HepG2 (cell line): ENCODE measurements around the gene CCDC57. TPM values are rescaled to one million over a fixed set of nuclear protein-coding genes. Genes with fewer than 3 reads are reported as not detected.

Source experiments
- ELF4 ChIP-seq: sonication (generic); formaldehyde crosslinking; IDR thresholded peaks from 2 replicates; pipeline ENCODE4 v1.5.0; 2020; ENCODE audit warnings: missing genetic modification reagents, mild to moderate bottlenecking, moderate library complexity, borderline replicate concordance
- ETV5 ChIP-seq: IDR thresholded peaks from 2 replicates; pipeline ENCODE4 v1.6.1; 2018; ENCODE audit warnings: missing biosample characterization, missing genetic modification reagents, inconsistent platforms, borderline replicate concordance
- KAT7 ChIP-seq: IDR thresholded peaks from 2 replicates; pipeline ENCODE4 v1.6.1; 2018; ENCODE audit warnings: borderline replicate concordance, missing compliant biosample characterization
- KDM2A ChIP-seq: sonication (generic); formaldehyde crosslinking; IDR thresholded peaks from 2 replicates; pipeline ENCODE4 v1.4.0; 2020; ENCODE audit warnings: low read depth, missing genetic modification reagents, borderline replicate concordance
- SP1 ChIP-seq, 2 experiments: fragments of 450-650 bp in 1 of 2; sonication (generic) in 1 of 2; formaldehyde crosslinking in 1 of 2; IDR thresholded peaks; 2 replicates each; pipeline versions ENCODE4 v1.4.0 to v1.6.1; 2016 to 2020; ENCODE audit warnings: missing genetic modification reagents in 1 of 2
- TOPORS ChIP-seq: sonication (generic); formaldehyde crosslinking; IDR thresholded peaks from 2 replicates; pipeline ENCODE4 v1.8.0; 2023; ENCODE audit warnings: mild to moderate bottlenecking, missing genetic modification reagents
- ZNF292 ChIP-seq: sonication (generic); formaldehyde crosslinking; IDR thresholded peaks from 2 replicates; pipeline ENCODE4 v1.8.1; 2022; ENCODE audit warnings: mild to moderate bottlenecking, low read depth, missing genetic modification reagents, borderline replicate concordance
- ZNF296 ChIP-seq: sonication (generic); formaldehyde crosslinking; conservative IDR thresholded peaks from 2 replicates; pipeline ENCODE4 v1.5.0; 2020; ENCODE audit warnings: mild to moderate bottlenecking, missing genetic modification reagents
- ZNF350 ChIP-seq: sonication (generic); formaldehyde crosslinking; IDR thresholded peaks from 2 replicates; pipeline ENCODE4 v1.4.0; 2020; ENCODE audit warnings: mild to moderate bottlenecking, low read depth, missing genetic modification reagents, borderline replicate concordance
- polyA plus RNA-seq, 8 experiments: library from polyadenylated mRNA; depleted of rRNA in 3 of 8; stranded (reverse) in 7 of 8; unstranded in 1 of 8; fragments of >200 nt; fragmentation: Illumina TruSeq in 4 of 8; extraction: Trizol in 4 of 8; gene quantifications; 2 replicates each; pipeline versions ENCODE4 v1.2.1 to v1.2.3, GENCODE V29; 2011 to 2016; ENCODE audit warnings: low read depth in 4 of 8, missing spikeins in 1 of 8, mixed read lengths in 1 of 8; ENCODE audit not compliant: insufficient read depth in 1 of 8
- total RNA-seq, 5 experiments: library from RNA; depleted of rRNA; stranded (reverse); fragments of >200 nt; fragmentation: Illumina TruSeq; extraction: Trizol; gene quantifications; 2 replicates each; pipeline ENCODE4 v1.2.3, GENCODE V29; 2016; ENCODE audit warnings: low read depth in 1 of 5
- TF ChIP-seq, protein P1 (sequence below): sonication (generic); formaldehyde crosslinking; IDR thresholded peaks from 2 replicates; pipeline ENCODE4 v1.9.0; 2021; ENCODE audit warnings: mild to moderate bottlenecking, missing genetic modification reagents
- TF ChIP-seq, protein P2 (sequence below): IDR thresholded peaks from 2 replicates; pipeline ENCODE4 v1.6.1; 2016; ENCODE audit warnings: mild to moderate bottlenecking, missing biosample characterization, missing genetic modification reagents
- TF ChIP-seq, protein P3 (sequence below): sonication (generic); formaldehyde crosslinking; IDR thresholded peaks from 2 replicates; pipeline ENCODE4 v1.4.0; 2020; ENCODE audit warnings: missing genetic modification reagents
- TF ChIP-seq, protein P4 (sequence below): sonication (generic); formaldehyde crosslinking; IDR thresholded peaks from 2 replicates; pipeline ENCODE4 v1.5.1; 2020; ENCODE audit warnings: mild to moderate bottlenecking, missing genetic modification reagents, moderate library complexity

The CCDC57 gene
- total and polyA plus RNA-seq, 2 of the 13 experiments (the other 11 are each of a cell fraction or from before 2014, with no cell fraction given), result 59.3 to 59.9 TPM

DNA sequence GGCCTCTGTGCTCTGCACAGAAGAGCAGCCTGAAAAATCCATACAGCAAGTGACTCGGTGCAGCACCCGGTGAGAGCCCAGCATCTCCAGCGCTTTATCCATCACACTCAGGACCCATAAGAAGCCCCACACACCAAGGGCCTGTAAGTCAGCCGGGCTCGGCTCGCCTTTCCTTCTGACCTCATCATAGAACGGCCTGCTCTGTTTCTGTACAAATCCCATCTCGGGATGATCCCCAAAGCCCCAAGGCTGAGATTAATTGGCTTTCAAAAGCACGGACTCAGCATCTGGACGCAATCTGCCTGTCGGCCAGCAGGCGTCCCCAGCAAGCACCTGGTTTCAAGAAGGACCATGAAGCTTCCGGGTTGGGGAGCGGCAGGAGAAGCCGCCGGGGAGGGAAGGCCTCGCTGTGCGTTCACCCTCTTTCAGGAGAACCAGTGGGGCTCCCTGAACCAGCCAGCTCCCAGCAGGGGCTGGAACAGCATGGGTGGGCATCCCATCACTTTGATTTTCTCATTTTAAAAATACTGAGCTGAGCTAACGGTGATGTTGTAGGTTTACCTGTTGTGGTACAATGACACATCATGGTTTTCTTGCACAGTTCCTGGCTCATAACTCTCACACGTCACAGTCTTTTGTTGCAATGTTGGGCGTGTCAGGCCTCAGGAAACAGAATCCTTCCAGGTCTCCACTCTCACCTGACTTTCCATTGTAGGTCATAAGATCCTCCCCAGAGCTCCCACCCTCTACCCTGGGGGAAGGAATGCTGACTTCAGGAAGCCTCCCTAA, 6.7 kb downstream of the CCDC57 start (continued):
- TF ChIP-seq, protein P1, sequence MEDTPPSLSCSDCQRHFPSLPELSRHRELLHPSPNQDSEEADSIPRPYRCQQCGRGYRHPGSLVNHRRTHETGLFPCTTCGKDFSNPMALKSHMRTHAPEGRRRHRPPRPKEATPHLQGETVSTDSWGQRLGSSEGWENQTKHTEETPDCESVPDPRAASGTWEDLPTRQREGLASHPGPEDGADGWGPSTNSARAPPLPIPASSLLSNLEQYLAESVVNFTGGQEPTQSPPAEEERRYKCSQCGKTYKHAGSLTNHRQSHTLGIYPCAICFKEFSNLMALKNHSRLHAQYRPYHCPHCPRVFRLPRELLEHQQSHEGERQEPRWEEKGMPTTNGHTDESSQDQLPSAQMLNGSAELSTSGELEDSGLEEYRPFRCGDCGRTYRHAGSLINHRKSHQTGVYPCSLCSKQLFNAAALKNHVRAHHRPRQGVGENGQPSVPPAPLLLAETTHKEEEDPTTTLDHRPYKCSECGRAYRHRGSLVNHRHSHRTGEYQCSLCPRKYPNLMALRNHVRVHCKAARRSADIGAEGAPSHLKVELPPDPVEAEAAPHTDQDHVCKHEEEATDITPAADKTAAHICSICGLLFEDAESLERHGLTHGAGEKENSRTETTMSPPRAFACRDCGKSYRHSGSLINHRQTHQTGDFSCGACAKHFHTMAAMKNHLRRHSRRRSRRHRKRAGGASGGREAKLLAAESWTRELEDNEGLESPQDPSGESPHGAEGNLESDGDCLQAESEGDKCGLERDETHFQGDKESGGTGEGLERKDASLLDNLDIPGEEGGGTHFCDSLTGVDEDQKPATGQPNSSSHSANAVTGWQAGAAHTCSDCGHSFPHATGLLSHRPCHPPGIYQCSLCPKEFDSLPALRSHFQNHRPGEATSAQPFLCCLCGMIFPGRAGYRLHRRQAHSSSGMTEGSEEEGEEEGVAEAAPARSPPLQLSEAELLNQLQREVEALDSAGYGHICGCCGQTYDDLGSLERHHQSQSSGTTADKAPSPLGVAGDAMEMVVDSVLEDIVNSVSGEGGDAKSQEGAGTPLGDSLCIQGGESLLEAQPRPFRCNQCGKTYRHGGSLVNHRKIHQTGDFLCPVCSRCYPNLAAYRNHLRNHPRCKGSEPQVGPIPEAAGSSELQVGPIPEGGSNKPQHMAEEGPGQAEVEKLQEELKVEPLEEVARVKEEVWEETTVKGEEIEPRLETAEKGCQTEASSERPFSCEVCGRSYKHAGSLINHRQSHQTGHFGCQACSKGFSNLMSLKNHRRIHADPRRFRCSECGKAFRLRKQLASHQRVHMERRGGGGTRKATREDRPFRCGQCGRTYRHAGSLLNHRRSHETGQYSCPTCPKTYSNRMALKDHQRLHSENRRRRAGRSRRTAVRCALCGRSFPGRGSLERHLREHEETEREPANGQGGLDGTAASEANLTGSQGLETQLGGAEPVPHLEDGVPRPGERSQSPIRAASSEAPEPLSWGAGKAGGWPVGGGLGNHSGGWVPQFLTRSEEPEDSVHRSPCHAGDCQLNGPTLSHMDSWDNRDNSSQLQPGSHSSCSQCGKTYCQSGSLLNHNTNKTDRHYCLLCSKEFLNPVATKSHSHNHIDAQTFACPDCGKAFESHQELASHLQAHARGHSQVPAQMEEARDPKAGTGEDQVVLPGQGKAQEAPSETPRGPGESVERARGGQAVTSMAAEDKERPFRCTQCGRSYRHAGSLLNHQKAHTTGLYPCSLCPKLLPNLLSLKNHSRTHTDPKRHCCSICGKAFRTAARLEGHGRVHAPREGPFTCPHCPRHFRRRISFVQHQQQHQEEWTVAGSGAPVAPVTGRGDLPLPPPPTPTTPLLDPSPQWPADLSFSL (CRISPR knock-in tag), result no peak
- TF ChIP-seq ELF4 (CRISPR knock-in tag), result peak; percentile 80; the same call in 1 of the 2 replicates
- TF ChIP-seq, protein P2, sequence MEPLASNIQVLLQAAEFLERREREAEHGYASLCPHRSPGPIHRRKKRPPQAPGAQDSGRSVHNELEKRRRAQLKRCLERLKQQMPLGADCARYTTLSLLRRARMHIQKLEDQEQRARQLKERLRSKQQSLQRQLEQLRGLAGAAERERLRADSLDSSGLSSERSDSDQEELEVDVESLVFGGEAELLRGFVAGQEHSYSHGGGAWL, result peak; percentile 82; the same call in 1 of the 2 replicates
- TF ChIP-seq KDM2A (CRISPR knock-in tag), result peak; percentile 97
- no peak for TF ChIP-seq ZNF296 (CRISPR knock-in tag)
- TF ChIP-seq, protein P3, sequence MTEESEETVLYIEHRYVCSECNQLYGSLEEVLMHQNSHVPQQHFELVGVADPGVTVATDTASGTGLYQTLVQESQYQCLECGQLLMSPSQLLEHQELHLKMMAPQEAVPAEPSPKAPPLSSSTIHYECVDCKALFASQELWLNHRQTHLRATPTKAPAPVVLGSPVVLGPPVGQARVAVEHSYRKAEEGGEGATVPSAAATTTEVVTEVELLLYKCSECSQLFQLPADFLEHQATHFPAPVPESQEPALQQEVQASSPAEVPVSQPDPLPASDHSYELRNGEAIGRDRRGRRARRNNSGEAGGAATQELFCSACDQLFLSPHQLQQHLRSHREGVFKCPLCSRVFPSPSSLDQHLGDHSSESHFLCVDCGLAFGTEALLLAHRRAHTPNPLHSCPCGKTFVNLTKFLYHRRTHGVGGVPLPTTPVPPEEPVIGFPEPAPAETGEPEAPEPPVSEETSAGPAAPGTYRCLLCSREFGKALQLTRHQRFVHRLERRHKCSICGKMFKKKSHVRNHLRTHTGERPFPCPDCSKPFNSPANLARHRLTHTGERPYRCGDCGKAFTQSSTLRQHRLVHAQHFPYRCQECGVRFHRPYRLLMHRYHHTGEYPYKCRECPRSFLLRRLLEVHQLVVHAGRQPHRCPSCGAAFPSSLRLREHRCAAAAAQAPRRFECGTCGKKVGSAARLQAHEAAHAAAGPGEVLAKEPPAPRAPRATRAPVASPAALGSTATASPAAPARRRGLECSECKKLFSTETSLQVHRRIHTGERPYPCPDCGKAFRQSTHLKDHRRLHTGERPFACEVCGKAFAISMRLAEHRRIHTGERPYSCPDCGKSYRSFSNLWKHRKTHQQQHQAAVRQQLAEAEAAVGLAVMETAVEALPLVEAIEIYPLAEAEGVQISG (CRISPR knock-in tag), result peak; percentile 84; the same call in 1 of the 2 replicates
- peak; percentile 90; the same call in 1 of the 2 replicates for TF ChIP-seq KAT7 (CRISPR knock-in tag)
- TF ChIP-seq SP1 (IDR thresholded peaks at IDR 0.05), result no peak
- TF ChIP-seq SP1 (CRISPR knock-in tag; IDR thresholded peaks at IDR 0.05), result no peak
- TF ChIP-seq TOPORS (CRISPR knock-in tag), result no peak
- TF ChIP-seq ZNF292 (CRISPR knock-in tag), result no peak
- peak; percentile 66; the same call in 1 of the 2 replicates for TF ChIP-seq ZNF350 (CRISPR knock-in tag)
- TF ChIP-seq, protein P4, sequence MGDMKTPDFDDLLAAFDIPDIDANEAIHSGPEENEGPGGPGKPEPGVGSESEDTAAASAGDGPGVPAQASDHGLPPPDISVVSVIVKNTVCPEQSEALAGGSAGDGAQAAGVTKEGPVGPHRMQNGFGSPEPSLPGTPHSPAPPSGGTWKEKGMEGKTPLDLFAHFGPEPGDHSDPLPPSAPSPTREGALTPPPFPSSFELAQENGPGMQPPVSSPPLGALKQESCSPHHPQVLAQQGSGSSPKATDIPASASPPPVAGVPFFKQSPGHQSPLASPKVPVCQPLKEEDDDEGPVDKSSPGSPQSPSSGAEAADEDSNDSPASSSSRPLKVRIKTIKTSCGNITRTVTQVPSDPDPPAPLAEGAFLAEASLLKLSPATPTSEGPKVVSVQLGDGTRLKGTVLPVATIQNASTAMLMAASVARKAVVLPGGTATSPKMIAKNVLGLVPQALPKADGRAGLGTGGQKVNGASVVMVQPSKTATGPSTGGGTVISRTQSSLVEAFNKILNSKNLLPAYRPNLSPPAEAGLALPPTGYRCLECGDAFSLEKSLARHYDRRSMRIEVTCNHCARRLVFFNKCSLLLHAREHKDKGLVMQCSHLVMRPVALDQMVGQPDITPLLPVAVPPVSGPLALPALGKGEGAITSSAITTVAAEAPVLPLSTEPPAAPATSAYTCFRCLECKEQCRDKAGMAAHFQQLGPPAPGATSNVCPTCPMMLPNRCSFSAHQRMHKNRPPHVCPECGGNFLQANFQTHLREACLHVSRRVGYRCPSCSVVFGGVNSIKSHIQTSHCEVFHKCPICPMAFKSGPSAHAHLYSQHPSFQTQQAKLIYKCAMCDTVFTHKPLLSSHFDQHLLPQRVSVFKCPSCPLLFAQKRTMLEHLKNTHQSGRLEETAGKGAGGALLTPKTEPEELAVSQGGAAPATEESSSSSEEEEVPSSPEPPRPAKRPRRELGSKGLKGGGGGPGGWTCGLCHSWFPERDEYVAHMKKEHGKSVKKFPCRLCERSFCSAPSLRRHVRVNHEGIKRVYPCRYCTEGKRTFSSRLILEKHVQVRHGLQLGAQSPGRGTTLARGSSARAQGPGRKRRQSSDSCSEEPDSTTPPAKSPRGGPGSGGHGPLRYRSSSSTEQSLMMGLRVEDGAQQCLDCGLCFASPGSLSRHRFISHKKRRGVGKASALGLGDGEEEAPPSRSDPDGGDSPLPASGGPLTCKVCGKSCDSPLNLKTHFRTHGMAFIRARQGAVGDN (CRISPR knock-in tag), result peak; percentile 93
- TF ChIP-seq ETV5 (CRISPR knock-in tag), result peak; percentile 82; the same call in 1 of the 2 replicates
